ENCODE data around the gene PSAT1. TPM values are rescaled to one million over a fixed set of nuclear protein-coding genes. Genes with fewer than 3 reads are reported as not detected.

Gene PSAT1
- total RNA-seq, 1 experiment from 2014 or later: 45.6 TPM

- Histone ChIP-seq H3K27ac (ENCODE audit: low read length) (no peak overlapping the region), H3K9ac (ENCODE audit: low read length) (no peak overlapping the region), H3K27me3 (ENCODE audit: low read length) (no peaks in the 10 kb centered on the region), H3K36me3 (ENCODE audit: low read depth, low read length) (peaks cover 5% of the 10 kb centered on the region), H3F3A (ENCODE audit: low read length, unreplicated experiment) (no peaks in the 10 kb centered on the region), H4K20me1 (ENCODE audit: low read length) (no peaks in the 10 kb centered on the region), H3K9me2 (replicated peaks; ENCODE audit: low read length) (no peaks in the 10 kb centered on the region), H3K79me2 (ENCODE audit: low read length) (no peaks in the 10 kb centered on the region), H3K4me2 (ENCODE audit: low read length) (no peak overlapping the region), H3K4me1 (ENCODE audit: insufficient read depth, low read length) (no peaks in the 10 kb centered on the region), H3K9me3 (ENCODE audit: low read length) (no peaks in the 10 kb centered on the region), H3K4me3 (ENCODE audit: low read length) (no peak overlapping the region), H2AFZ (ENCODE audit: low read length) (no peak overlapping the region)
- CTCF ChIA-PET: no interaction called here
- BruUV-seq (replicated peaks): no TSS peak
- intact Hi-C loops (cut with micrococcal nuclease): no loop called here
- ATAC-seq (no peak), DNase-seq (no peak)
- POLR2A ChIA-PET (ENCODE audit: unreplicated experiment): no interaction called here
- TF ChIP-seq EZH2 (IDR thresholded peaks at IDR 0.05; ENCODE audit: low read length, unreplicated experiment) (no peak), EZH2phosphoT487 (IDR thresholded peaks at IDR 0.05; ENCODE audit: borderline replicate concordance, low read length) (no peak), CTCF (conservative IDR thresholded peaks at IDR 0.05; ENCODE audit: low read depth, low read length) (no peak)
These were observed 47.4 kb upstream of the PSAT1 start for GRCh38 chr9:78249542-78249941.

- no peak overlapping the region for H3K27ac ChIP-seq (ENCODE audit: low read length)
- H3K9ac ChIP-seq (ENCODE audit: low read length): no peak overlapping the region
- H3K4me2 ChIP-seq (ENCODE audit: low read length): no peak overlapping the region
- no peak overlapping the region for H2AFZ ChIP-seq (ENCODE audit: low read length)
- ChIA-PET CTCF (no interaction called here), POLR2A (ENCODE audit: unreplicated experiment) (no interaction called here)
- H3K4me3 ChIP-seq (ENCODE audit: low read length): no peak overlapping the region
- no peaks in the 10 kb centered on the region for H3K9me2 ChIP-seq (replicated peaks; ENCODE audit: low read length)
- no peaks in the 10 kb centered on the region for H3K79me2 ChIP-seq (ENCODE audit: low read length)
- ATAC-seq: no peak
- H3F3A ChIP-seq (ENCODE audit: low read length, unreplicated experiment): no peaks in the 10 kb centered on the region
- H4K20me1 ChIP-seq (ENCODE audit: low read length): no peaks in the 10 kb centered on the region
- TF ChIP-seq EZH2phosphoT487 (IDR thresholded peaks at IDR 0.05; ENCODE audit: borderline replicate concordance, low read length) (no peak), EZH2 (IDR thresholded peaks at IDR 0.05; ENCODE audit: low read length, unreplicated experiment) (no peak), CTCF (conservative IDR thresholded peaks at IDR 0.05; ENCODE audit: low read depth, low read length) (no peak)
- H3K9me3 ChIP-seq (ENCODE audit: low read length): no peaks in the 10 kb centered on the region
- DNase-seq: no peak
- H3K4me1 ChIP-seq (ENCODE audit: insufficient read depth, low read length): no peaks in the 10 kb centered on the region
- H3K36me3 ChIP-seq (ENCODE audit: low read depth, low read length): peaks cover 10% of the 10 kb centered on the region
- H3K27me3 ChIP-seq (ENCODE audit: low read length): no peaks in the 10 kb centered on the region
- intact Hi-C loops (cut with micrococcal nuclease): no loop called here
- BruUV-seq (replicated peaks): no TSS peak
These were observed 44.3 kb upstream of the PSAT1 start for GRCh38 chr9:78252616-78253015.

- intact Hi-C loops (cut with micrococcal nuclease): no loop called here
- H2AFZ ChIP-seq (ENCODE audit: low read length): no peak overlapping the region
- peaks cover 10% of the 10 kb centered on the region for H3K36me3 ChIP-seq (ENCODE audit: low read depth, low read length)
- no peaks in the 10 kb centered on the region for H3K79me2 ChIP-seq (ENCODE audit: low read length)
- no peak for ATAC-seq
- POLR2A ChIA-PET (ENCODE audit: unreplicated experiment): no interaction called here
- no TSS peak for BruUV-seq (replicated peaks)
- CTCF ChIA-PET: no interaction called here
- H4K20me1 ChIP-seq (ENCODE audit: low read length): no peaks in the 10 kb centered on the region
- no peak overlapping the region for H3K27ac ChIP-seq (ENCODE audit: low read length)
- H3K4me3 ChIP-seq (ENCODE audit: low read length): no peak overlapping the region
- no peaks in the 10 kb centered on the region for H3K4me1 ChIP-seq (ENCODE audit: insufficient read depth, low read length)
- no peak overlapping the region for H3K9ac ChIP-seq (ENCODE audit: low read length)
- no peak overlapping the region for H3K4me2 ChIP-seq (ENCODE audit: low read length)
- H3K9me3 ChIP-seq (ENCODE audit: low read length): no peaks in the 10 kb centered on the region
- no peak for TF ChIP-seq EZH2phosphoT487 (IDR thresholded peaks at IDR 0.05; ENCODE audit: borderline replicate concordance, low read length)
- TF ChIP-seq CTCF (conservative IDR thresholded peaks at IDR 0.05; ENCODE audit: low read depth, low read length): no peak
- no peak for TF ChIP-seq EZH2 (IDR thresholded peaks at IDR 0.05; ENCODE audit: low read length, unreplicated experiment)
- H3F3A ChIP-seq (ENCODE audit: low read length, unreplicated experiment): no peaks in the 10 kb centered on the region
- H3K27me3 ChIP-seq (ENCODE audit: low read length): no peaks in the 10 kb centered on the region
- no peak for DNase-seq
- no peaks in the 10 kb centered on the region for H3K9me2 ChIP-seq (replicated peaks; ENCODE audit: low read length)
These were observed 43.6 kb upstream of the PSAT1 start for GRCh38 chr9:78253285-78253684.
